ENCODE results near the gene FOXRED2.
"Not testable (repeated sequence)": the region's sequence is repeated elsewhere in the genome, so short reads cannot be mapped to it uniquely, and the experiment has no call there.

Gene FOXRED2

DNA sequence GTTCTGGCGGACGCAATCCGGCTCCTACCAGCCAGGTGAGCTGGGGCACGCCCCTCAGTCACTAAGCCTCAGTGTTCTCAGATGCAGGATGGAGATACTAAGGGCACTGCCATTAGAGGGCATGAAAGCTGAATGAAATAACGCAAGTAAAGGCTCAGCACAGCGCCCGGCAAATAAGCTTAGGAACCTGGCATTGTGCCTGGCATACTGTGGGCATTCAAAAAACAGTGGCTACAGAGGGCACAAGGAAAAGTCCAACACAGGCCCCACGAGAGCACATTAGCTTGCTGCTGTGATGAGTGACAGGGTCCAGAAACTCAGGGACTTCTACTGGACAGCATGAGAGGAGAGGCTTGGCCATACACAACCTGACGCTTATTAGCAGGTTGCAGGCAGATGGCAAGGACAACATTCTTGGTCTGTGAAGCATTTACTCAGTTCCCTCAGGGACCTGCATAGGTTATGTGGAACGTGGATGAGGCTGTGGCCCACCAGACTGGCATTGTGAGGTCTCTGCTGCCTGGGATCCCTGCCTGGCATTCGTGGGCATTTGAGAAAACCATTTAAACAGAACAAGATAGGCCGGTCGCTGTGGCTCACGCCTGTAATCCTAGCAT is 37.6 kb downstream of the FOXRED2 start:
- no peak for DNase-seq

DNA sequence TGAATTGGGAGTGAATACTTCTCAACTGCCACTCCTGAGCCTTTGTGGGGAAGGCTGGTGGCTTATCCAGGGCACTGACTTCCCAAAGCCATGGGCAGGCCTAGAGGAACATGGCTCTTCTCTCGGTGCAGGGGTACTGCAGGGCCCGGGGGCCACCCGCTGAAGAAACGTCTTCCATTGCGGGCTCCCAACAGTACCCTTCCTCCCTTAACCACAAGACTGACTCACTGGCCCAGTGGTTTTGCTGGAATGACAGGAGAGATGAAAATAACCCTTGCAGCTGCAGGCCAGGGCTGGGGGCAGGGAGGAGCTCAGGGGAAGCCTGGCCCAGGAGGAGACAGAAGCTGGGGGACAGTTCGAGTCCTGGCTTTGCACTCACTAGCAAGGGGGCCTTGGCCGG is 38.9 kb downstream of the FOXRED2 start:
- DNase-seq, result no peak

DNA sequence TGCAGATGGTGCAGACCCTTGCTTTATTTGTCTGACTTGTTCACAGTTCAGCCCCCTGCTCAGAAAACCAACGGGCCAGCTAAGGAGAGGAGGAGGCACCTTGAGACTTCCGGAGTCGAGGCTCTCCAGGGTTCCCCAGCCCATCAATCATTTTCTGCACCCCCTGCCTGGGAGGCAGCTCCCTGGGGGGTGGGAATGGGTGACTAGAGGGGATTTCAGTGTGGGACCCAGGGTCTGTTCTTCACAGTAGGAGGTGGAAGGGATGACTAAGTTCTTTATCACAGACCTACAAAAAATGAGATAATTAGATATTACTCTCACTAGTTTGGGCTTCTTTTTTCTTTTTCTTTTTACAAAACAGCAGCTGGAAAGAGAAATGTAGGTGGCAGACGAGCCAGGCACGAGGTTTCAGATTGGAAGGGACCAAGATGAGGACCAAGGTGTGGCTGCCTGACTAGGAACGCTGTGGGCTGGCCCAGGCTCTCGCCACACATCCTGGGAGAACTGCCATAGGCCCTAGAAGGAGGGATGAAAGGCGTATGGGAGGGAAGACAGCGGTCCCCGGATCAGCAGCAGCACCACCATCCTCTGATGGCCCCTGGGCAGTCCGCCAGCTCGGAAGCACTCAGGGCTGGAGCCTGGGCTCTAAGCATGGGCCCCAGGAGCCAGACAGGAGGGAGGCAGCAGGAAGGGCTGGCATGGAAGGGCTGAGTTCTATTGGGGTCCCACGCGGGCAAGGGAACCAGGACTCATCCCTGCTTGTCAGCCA is 39.6 kb downstream of the FOXRED2 start:
- no peak for DNase-seq

DNA sequence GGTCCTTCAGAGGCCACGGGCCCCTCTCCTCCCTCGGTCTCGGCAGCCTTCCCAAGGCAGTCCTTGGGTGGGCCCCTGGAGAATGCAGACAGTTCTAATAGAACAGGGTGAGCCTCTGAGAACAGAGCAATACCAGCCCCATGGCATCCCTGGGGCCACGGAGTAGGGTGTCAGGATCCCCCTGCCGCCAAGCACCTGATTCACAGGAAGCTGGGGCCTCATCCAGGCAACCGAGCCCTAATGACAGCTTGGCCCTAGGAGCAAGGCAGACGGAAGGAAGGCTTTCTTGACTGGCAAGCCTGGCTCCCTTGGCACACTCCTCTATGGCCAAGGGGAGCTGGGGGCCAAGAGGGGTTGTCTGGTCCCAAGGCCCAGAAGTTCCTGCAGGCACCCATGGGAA is 40.6 kb downstream of the FOXRED2 start:
- DNase-seq, result no peak

DNA sequence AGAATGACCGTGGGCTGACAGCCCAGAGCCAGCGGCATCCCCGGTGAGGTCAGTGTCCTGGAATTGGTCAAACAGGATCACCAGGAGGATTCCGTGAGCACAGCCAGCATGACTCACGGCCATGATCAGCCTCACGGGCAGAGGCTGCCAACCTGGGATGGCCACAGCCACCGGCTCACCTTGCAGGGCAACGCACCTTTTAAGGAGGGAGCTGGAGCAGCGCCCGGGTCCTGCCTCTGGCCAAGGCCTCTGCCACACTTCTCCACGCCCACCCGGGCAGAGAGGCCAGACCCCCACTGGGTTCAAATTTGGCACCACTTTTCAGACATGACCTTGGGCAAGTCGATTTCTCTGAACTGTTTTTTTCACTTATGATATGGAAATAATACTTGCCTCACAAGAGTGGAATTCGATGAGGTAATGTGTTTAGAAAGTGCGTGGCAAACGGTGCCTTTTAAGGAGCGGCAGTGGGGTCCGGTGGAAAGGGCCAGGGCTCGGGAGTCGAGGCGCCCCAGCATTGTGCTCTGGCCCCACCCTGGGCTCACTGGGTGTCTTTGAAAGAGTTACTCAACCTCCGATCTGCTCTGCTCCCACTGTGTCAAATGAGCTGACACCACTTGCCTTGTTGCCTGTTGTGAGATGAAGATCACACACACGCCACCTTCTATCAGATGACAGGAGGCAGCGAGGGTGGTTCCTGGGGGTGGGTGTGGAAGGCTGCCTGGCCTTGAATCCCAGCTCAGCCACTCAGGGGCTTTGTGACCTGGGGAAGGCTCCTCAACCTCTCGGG is 41.4 kb downstream of the FOXRED2 start:
- DNase-seq, result no peak

DNA sequence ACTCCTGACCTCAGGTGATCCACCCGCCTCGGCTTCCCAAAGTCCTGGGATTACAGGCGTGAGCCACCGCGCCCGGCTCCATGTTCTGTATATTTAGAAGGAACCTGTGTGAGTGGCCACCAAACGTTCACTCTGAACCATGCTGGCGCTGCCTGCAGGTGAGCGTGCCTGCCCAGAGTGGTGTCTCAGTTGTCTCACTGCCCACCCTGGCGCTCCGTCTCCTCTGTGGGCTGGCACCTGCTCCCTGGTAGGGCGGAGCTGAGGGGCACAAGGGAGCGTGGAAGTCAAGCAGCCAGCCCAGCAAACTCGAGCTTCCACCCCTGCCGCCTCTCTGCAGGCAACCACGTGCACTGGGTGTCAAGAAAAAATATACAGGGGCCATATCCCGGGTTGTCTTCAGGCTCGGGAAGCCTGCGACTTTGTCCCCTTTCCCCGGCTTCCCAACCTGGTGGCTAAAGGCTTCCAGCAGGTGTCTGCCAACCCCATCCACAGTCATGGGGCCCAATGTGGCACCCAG is 42.1 kb downstream of the FOXRED2 start:
- no peak for DNase-seq

DNA sequence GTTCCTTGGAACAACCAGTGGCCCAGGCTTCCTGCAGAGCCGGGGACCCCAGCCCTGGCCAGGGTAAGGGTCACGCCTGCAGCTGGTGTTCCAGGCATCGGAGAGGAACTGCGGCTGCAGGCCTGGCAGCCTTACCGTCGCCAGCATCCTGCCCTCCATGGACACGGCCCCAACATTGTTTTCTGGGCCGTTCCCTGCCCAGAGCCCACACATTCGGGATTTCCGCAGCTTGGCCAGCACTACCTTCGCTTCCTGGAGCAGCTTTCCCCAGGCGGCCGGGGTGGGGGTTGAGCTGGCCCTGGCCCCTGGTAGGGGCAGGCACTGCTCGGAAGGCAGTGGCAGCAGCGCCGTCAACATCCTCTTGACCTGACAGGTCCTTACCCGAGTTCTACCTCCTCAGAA is 43.1 kb downstream of the FOXRED2 start:
- no peak for DNase-seq

DNA sequence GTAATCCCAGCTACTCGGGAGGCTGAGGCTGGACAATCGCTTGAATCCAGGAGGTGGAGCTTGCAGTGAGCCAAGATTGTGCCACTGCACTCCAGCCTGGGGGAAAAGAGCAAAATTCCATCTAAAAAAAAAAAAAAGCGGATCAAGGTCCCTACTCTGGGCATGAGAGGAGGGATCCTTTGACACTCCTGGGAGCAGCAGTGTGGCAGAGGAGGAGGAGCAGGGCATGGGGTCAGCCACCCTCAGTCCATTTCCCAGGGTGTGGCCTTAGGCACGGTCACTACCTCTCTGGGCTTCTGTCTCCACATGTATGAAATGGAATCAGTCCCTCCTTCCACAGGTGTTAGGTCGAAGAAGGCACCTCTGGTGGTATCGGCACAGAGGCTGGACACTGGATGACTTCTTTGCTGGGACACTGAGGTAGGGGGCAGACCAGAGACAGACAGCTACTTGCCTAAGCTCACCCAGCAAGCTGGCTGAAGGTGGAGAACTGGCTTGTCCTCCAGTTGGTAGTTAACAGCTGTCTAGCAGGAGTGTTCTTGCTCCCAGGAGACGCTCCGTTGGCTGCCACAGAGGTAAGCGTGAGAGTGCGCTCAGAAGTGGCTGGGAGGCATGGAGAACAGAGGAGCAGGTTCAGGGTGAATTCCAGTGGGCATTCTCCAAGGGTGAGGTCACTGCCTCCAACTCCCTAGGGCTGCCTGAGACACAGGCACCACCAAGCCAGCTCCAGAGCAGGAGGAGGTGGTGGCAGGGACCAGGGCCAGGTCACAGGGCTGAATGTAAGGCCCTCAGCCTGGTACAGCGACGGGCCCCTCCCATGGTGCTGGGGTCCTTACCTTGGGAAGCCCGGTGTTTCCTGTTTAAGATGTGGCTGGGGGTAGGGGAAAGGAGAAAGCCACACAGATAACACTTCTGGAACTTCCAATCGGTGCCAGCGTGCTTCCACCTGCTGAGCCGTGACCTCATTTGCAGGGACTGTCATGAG is 44.9 kb downstream of the FOXRED2 start:
- no peak for DNase-seq

DNA sequence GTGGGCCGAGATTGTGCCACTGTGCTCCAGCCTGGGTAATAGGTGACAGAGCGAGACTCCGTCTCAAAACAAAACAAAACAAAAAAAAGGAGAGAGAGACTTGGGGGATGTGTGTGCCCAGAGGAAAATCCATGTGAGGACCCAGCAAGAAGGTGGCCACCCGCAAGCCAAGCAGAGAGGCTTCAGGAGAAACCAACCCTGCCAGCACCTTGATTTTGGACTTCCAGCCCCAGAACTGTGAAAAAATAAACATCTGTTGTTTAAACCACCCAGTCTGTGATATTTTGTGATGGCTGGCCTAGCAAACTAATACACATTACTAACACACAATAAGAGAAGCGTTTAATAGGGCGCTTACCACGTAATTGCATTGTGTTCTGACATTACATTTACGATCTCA is 46.6 kb downstream of the FOXRED2 start:
- DNase-seq, result no peak

DNA sequence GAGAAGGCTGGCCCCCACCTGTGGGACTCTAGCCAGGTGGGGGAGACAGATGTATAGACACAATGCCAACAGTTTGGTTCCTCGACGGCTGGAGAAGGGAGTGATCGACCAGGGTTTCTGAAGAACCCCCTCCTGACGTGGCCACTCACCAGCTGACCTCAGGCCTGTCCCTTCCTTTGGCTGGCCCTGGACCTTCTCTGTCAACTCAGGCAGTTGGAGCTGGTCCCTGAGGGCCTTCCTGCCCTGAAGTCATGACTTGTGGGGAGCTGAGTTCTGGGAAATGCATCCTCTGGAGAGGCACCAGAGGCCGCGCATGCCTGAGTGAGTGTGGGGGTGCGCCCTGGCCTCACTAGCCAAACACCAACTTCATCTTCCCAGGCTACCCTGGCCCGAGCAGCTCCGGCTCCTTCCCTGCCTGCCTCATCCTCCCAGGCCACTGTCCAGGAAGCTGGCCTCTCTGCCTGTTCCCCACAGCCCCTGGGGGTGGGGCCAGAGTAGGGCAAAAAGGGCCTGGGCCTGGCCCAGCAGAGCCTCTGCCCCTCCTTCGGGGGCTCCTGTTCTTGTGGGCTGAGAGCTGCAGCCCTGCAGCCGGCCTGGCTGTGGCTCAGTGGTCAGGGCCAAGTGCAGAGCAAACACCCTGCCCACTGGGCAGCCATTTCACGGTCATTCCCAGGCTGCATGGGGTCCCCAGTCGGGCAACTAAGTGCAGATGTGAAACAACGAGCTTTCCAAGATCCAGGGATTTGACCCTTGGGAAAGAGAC is 49.0 kb downstream of the FOXRED2 start:
- DNase-seq, result no peak

DNA sequence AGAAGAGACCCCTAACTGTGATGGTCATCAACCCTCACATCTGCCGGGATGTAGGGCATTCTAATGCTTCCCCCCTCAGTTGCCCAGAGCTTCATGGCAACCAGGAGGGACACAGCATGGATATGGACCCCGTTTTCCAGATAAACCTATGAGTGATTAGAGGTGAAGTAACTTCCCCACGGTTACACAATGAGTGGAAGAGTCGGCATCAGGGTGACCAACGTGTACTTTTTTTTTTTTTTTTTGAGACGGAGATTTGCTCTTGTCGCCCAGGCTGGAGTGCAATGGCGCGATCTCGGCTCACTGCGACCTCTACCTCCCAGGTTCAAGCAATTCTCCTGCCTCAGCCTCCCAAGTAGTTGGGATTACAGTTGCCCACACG is 50.4 kb downstream of the FOXRED2 start:
- no peak for DNase-seq

DNA sequence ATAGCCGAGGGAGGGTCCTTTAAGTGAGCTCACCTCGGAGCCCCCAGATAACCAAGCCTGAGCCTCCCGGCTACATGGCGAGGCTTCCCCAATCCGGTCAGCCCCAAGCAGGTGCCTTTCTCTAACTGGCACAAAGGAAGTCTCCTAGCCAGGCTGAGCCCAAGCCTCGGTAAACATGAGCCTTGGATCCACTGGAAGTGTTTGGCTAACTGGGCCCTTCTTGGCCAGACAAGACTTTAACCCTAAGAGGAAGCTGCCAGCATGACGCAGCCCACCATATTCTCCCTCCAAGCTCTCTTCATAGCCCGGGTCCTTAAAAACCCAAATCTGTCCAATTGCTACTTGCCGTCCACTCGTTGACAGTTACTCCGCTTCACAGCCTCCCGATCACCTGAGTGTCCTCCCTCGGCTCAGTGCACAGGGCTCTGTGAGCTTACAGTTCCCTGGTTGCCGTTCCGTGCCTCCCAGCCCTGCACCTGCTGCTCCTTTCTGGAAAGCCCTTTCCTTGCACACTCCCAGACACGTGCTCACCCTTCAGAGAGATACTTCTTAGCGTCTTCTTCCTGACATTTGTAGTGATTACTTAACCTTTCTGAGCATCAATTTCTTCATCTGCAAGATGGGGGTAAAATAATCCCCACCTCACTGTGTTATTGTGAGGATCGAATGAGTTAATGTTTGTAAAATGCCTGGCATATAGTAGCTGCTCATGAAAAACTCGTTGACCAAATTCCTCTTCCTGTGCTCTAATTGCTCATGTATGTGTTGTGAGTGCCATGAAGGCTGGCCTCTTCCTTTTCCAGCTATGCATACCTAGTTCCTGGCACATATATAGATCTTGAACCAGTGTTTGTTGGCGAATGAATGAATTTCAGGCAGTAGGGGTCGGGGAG is 51.0 kb downstream of the FOXRED2 start:
- no peak for DNase-seq

DNA sequence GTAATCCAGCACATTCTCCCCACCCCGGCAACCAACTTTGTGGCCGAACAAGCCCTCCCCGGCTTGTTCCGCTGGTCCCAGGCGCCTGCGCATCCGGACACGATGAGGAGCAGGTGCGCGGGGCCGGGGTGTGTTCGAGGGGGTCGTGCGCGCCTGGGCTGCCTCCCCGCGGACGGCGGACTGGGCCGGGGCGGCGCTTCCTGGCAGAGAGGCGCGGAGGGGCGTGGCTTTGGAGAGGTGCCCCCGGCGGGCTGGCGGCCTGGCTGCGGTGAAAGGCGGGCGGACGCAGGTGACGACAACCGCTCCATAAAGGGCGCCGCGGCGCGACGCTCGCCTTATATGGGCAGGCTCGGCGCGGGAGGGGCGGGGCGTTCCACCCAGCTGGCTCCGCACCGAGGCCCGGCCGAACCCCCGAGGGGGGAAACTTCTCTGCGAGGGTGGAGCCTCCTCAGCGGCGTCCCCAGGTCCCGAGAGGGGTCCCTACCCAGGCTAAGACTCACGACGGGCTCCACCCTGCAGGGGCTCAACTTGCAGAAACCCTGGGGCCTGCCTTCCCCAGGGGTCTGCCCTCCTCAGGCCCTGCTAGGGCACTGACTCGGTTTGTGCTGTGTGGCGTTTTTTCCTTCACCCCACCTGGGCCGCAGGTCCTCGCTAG is 51.8 kb downstream of the FOXRED2 start:
- peak; percentile 92 to 99 (median 95) for DNase-seq

DNA sequence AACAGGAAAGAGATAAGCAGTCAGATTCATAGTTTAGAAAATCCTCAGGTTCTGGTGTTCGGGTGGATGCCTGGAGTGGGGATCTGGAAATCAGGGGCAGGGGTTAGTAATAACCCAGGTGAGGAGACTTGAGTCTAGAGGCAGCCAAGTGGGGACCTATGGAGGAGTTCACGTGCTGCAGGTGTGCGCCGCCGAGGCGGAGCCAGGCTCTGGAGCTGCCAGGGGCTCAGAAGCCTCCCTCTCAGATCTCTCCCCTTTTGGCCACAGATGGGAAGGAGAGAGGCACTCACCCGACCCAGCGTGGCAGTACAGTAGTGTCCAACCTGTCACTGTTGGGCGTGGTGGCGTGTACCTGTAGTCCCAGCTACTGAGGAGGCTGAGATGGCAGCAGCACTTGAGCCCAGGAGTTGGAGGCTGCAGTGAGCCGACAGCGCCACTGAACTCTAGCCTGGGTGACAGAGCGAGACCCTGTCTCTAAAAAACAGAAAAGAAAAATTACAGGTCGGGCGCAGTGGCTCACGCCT is 52.9 kb downstream of the FOXRED2 start:
- DNase-seq, result no peak

DNA sequence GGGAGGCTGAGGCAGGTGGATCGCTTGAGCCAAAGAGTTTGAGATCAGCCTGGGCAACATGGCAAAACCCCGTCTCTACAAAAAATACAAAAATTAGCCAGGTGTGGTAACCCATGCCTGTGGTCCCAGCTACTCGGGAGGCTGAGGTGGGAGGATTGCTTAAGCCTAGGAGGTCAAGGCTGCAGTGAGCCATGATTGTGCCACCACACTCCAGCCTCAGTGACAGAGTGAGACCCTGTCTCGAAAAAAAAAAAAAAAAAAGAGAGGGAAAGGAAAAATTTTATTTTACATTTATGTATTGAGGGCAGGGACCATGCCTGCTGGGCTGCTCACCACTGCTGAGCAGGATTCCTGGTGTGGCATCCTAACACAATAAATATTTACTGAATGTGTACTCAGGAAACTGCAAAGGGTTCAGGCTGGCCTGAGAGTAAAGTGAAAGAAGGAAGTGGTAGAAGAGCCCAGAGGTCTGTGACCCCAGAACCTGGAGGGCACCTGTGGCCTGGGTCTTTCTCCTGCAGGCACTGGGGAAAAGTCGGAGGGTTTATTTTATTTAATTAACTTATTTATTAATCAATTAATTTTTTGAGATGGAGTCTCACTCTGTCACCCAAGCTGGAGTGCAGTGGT is 53.7 kb downstream of the FOXRED2 start:
- DNase-seq, result not testable (repeated sequence)

DNA sequence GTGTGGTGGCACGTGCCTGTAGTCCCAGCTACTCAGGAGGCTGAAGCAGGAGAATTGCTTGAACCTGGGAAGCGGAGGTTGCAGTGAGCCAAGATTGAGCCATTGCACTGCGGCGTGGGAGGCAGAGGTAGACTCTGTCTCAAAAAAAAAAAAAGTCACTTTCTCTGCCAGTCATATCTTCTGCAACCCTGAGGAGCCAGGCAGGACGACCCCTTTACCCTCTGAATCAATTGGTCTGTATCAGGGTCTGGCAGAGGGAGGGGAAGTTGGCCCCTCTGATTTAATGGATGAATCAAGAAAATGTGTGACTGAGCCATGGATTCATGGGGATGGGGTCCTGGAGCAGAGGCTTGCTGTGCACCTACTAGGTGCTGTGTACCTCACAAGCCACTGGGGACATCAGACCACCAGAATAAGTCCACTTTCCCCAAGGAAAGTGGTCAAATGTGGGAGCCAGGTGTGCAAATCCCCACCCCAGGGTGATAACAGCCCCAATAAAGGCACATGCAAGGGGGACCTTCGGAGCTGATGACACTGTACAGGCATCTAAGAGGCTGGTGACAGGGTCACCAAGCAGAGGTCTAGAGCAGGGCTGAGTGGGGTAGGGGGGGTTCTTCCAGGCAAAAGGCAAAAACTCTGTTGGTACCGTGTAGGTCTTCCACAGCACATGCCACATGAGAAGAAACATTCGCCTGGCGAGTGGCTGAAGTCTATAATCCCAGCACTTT is 54.4 kb downstream of the FOXRED2 start:
- DNase-seq, result peak in 1 of 5 donors; percentile 43

DNA sequence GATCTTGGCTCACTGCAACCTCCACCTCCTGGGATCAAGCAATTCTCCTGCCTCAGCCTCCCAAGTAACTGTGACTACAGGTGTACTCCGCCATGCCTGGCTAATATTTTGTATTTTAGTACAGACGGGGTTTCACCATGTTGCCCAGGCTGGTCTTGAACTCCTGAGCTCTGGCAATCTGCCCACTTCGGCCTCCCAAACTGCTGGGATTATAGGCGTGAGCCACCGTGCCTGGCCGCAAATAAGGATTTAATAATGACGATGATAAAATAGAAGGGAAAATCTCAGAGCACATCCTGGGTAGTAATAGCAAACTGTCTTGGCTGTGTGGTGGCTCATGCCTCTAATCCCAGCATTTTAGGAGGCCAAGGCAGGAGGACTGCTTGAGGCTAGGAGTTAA is 55.9 kb downstream of the FOXRED2 start:
- not testable (repeated sequence) for DNase-seq

DNA sequence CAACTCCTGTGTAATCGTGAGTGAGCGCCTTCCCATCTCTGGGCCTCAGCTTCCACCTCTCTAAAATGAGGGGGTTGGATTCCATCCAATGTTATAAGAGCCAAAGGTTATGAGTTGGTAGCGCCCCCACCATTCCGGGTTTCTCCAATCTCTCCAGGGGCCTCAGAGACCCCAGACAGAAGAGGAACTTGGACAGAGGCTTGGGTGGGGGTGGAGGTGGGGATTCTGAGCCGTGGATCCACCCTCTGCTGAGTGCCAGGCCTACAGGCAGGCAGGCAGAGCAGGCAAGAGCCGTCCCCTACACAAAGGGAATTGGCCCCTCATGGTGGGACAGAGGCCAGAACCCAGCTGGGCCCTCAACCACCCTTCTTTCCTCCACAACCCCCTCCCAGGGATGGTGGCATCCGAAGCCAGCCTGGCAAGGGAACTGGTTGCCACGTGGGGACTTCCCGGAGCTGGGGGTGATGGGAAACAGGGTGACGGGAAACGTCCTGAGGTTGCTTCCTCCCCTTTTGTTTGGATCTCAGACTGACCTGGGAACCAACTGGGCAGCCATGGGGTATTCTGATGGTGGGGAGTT is 57.2 kb downstream of the FOXRED2 start:
- no peak for DNase-seq

All from T-helper 1 cell (primary cell).